ENCODE measurements around the gene CDYL. TPM values are rescaled to one million over a fixed set of nuclear protein-coding genes. Genes with fewer than 3 reads are reported as not detected.
"Not testable (repeated sequence)": the region's sequence is repeated elsewhere in the genome, so short reads cannot be mapped to it uniquely, and the experiment has no call there.

CDYL gene
- total RNA-seq, 1 donor, result 48.4 TPM

DNA sequence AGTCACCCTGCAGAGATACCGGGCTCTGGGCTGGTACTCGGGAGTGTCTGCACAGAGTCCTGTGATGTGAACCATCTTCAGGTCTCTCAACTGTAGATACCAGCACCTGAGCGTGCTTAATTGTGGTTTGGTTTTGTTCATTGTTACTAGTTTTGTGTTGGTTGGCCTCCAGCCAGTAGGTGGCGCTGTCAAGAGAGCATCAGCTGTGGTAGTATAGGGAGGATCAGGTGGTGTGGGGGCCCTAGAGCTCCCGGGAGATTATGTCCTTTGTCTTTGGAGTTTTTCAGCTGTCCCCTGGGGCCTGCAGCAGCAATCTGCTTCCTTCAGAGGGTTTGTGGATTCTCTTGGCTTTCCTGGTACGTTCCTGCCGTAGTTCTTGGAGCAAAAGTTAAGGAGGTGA is 67.9 kb downstream of the CDYL start:
- no peak for DNase-seq (ENCODE audit: low read depth)
- TF ChIP-seq, protein P1, sequence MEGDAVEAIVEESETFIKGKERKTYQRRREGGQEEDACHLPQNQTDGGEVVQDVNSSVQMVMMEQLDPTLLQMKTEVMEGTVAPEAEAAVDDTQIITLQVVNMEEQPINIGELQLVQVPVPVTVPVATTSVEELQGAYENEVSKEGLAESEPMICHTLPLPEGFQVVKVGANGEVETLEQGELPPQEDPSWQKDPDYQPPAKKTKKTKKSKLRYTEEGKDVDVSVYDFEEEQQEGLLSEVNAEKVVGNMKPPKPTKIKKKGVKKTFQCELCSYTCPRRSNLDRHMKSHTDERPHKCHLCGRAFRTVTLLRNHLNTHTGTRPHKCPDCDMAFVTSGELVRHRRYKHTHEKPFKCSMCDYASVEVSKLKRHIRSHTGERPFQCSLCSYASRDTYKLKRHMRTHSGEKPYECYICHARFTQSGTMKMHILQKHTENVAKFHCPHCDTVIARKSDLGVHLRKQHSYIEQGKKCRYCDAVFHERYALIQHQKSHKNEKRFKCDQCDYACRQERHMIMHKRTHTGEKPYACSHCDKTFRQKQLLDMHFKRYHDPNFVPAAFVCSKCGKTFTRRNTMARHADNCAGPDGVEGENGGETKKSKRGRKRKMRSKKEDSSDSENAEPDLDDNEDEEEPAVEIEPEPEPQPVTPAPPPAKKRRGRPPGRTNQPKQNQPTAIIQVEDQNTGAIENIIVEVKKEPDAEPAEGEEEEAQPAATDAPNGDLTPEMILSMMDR (IDR thresholded peaks at IDR 0.05; ENCODE audit: insufficient read depth, low read length), result no peak
- no peak overlapping the region for H3K4me3 ChIP-seq (ENCODE audit: low read depth, low read length)

DNA sequence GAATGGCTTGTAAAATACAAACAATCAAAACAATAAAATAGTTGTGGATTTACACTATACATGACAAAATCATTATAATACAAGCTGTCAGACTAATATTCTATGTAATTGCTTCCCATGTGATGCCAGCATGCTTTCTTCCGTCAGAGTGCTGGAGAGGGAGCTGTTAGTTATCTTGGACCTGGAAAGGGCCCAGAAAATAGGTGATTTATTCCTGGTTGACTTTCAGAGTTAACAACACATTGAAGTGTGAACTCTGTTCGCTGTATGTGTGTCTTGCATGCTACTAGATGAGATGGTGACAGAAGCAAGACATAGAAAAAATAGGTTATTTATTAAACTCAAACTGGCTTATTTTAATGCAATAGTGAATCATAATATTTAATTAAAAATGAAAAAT is 70.2 kb downstream of the CDYL start:
- no peak overlapping the region for H3K4me3 ChIP-seq (ENCODE audit: low read depth, low read length)
- no peak for DNase-seq (ENCODE audit: low read depth)
- TF ChIP-seq, protein P1 (IDR thresholded peaks at IDR 0.05; ENCODE audit: insufficient read depth, low read length), result no peak

DNA sequence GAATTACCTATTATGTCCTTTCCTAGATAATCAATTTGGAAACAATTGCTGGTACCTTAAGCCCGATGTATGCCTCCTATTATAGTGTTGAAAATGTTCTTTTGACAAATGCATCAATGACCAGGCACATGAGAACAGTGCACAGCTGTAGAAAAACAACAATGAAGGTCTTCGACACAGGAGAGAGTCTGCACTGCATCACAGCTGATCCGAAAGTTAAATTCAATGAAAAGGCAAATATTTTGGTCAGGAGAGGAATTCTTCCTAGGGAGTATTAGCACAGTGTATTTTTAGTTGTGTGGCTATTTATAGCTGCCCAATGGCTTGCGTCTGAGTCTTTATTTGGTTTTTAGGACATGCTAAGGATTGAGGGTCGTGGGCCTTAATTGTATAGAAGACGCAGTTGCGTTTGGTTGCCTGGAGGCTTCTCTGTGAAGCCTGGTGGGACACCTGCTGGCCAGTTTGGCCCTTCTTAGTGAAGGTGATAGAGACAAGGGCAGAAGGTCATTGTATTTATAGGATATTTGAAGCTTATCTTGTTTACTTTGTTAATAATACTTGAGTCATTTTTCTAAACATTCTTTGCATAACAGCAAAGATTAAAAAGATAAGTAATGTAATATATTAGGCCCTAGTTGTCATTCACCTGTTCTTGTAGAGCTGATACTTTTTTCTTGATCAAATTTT is 72.3 kb downstream of the CDYL start:
- peak; percentile 12 for DNase-seq (ENCODE audit: low read depth)
- H3K4me3 ChIP-seq (ENCODE audit: low read depth, low read length), result no peak overlapping the region
- TF ChIP-seq, protein P1 (IDR thresholded peaks at IDR 0.05; ENCODE audit: insufficient read depth, low read length), result peak; percentile 38

DNA sequence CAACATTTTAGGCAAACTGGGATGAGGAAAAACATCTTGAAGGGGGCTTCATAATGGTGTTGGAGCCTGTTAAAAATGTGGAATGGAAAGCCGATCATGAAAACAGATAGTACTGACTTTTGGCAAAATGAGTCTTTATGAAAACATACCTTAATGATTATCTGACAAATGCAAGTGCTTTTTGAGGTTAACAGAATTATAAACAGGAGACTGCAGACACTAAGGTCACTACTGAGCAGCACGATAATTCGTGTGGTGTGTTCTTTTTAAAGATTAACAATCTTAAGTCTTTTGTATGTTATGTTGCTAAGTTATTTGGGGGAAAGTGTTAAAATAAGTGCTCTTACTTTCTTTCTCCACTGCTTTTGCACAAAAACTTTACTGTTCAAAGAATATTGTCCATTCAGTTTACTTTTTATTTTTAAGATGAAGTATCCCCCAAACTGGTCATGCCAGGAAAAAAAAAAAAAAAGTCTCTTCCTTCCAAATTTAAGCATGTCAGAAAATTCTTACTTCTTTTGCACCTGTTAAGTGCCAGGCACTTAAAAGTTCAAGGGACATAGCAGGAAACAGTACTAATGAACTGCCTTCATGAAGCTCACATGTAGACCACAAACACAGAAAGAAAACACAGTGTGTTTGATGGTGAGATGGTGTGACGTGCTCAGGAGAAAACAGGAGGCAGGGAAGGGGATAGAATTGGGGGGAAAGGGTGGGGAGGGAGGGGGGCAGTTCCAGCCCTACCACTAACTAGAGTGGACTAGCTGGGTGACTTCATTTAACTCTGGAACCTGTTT is 73.2 kb downstream of the CDYL start:
- H3K4me3 ChIP-seq (ENCODE audit: low read depth, low read length), result no peak overlapping the region
- TF ChIP-seq, protein P1 (IDR thresholded peaks at IDR 0.05; ENCODE audit: insufficient read depth, low read length), result no peak
- DNase-seq (ENCODE audit: low read depth), result no peak

DNA sequence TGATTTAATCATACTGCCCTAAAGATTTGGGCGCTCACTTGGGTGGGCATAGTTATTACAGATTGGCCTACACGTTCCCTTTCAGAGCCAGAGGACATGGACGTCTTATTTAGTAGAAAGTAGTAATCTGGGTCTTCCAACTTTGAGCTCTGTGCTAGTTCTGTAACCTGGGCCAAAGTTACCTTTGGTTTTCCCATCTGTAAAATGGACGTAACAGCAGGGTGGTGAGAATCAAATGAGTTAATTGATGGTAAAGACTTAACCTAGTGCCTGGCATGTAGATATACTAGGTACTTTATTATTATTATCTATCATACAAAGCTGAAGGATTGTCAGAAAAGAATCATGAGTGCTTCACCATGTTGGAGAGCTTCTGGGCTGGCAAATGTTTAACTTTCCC is 74.8 kb downstream of the CDYL start:
- H3K4me3 ChIP-seq (ENCODE audit: low read depth, low read length), result no peak overlapping the region
- TF ChIP-seq, protein P1 (IDR thresholded peaks at IDR 0.05; ENCODE audit: insufficient read depth, low read length), result no peak
- no peak for DNase-seq (ENCODE audit: low read depth)

DNA sequence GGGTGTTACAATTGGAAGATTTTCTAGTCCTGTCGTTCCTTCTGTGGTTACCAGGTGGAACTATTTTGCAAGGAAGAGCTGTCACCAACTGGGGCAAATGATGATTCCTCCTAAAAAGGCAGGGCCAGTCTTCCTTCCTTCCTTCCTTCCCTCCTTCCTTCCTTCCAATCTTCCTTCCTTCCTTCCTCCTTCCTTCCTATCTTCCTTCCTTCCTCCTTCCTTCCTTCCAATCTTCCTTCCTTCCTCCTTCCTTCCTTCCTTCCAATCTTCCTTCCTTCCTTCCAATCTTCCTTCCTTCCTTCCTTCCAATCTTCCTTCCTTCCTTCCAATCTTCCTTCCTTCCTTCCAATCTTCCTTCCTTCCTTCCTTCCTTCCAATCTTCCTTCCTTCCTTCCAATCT is 76.0 kb downstream of the CDYL start:
- not testable (repeated sequence) for H3K4me3 ChIP-seq (ENCODE audit: low read depth, low read length); DNase-seq (ENCODE audit: low read depth)

DNA sequence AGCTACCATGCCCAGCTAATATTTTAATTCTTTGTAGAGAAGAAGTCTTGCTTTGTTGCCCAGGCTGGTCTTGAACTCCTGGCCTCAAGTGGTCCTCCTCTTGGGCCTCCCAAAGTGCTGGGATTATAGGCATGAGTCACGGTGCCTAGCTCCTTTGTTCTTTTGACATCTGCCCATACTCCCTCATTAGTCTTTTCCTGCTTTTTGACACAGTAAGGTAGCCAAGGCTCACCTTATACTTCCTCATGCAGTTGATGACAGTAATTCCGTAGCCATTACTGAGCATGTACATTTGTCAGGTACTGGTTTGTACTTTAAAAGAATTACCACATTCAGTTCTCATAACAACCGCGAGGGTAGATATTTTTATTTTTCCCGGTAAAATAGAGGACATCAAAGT is 76.7 kb downstream of the CDYL start:
- H3K4me3 ChIP-seq (ENCODE audit: low read depth, low read length), result no peak overlapping the region
- no peak for DNase-seq (ENCODE audit: low read depth)
- TF ChIP-seq, protein P1 (IDR thresholded peaks at IDR 0.05; ENCODE audit: insufficient read depth, low read length), result no peak

Data from fibroblast of the aortic adventitia (primary cell).